Muscle of back (tissue), 11 donors: Measurements from ENCODE around the gene FAM53C. TPM values are rescaled to one million over a fixed set of nuclear protein-coding genes. Genes with fewer than 3 reads are reported as not detected.

Experiments used
- DNase-seq, 3 donors: peaks; one replicate each; pipeline versions ENCODE4 v3.0.0 to v3.0.0-alpha.2; 2013
- polyA plus RNA-seq, 10 donors: library from polyadenylated mRNA; unstranded; fragments of 120-200 nt; gene quantifications; one replicate each; pipeline ENCODE4 v1.2.1, GENCODE V29; 2013; ENCODE audit not compliant: insufficient read length in 10 of 10

FAM53C gene
- polyA plus RNA-seq, 10 donors = 30.0 to 41.0 (median 35.3) TPM

- no peak for DNase-seq
These were observed 11.9 kb downstream of the FAM53C start for GRCh38 chr5:138349852-138350562.

GRCh38 chr5:138350563-138350890, 12.5 kb downstream of the FAM53C start:
- DNase-seq = no peak

GRCh38 chr5:138351056-138351455, 13.0 kb downstream of the FAM53C start:
- DNase-seq = no peak

GRCh38 chr5:138351517-138351916, 13.5 kb downstream of the FAM53C start:
- DNase-seq = no peak

- peak; percentile 85 to 93 (median 92) for DNase-seq
These were observed 14.1 kb downstream of the FAM53C start, which contains the start of gene KDM3B for GRCh38 chr5:138352071-138352721. KDM3B (plus strand) TSS chr5:138352685; CDS start chr5:138352796, 111 bp downstream.

- peak; percentile 55 to 92 (median 76) for DNase-seq
These were observed 14.9 kb downstream of the FAM53C start for GRCh38 chr5:138352722-138353559.

GRCh38 chr5:138353560-138354080, 15.6 kb downstream of the FAM53C start:
- DNase-seq = peak in 1 of 3 donors; percentile 67

- DNase-seq = peak in 1 of 3 donors; percentile 27
These were observed 16.3 kb downstream of the FAM53C start for GRCh38 chr5:138354387-138354786.

- peak in 1 of 3 donors; percentile 55 for DNase-seq
These were observed 16.9 kb downstream of the FAM53C start for GRCh38 chr5:138354926-138355378.

GRCh38 chr5:138359621-138360020, 21.6 kb downstream of the FAM53C start:
- DNase-seq = no peak

GRCh38 chr5:138360941-138361452, 22.9 kb downstream of the FAM53C start:
- no peak for DNase-seq

GRCh38 chr5:138364576-138364975, 26.5 kb downstream of the FAM53C start:
- no peak for DNase-seq

- no peak for DNase-seq
These were observed 28.7 kb downstream of the FAM53C start for GRCh38 chr5:138366632-138367382.

GRCh38 chr5:138369261-138369660, 31.2 kb downstream of the FAM53C start:
- DNase-seq = no peak

- DNase-seq = peak in 1 of 3 donors; percentile 21
These were observed 31.6 kb downstream of the FAM53C start for GRCh38 chr5:138369706-138370105.

- DNase-seq = no peak
These were observed 32.5 kb downstream of the FAM53C start for GRCh38 chr5:138370537-138370936.

GRCh38 chr5:138371454-138371853, 33.4 kb downstream of the FAM53C start:
- DNase-seq = no peak

GRCh38 chr5:138372225-138372624, 34.2 kb downstream of the FAM53C start:
- DNase-seq = no peak

- DNase-seq = no peak
These were observed 34.6 kb downstream of the FAM53C start for GRCh38 chr5:138372653-138373052.

GRCh38 chr5:138382347-138382746, 44.3 kb downstream of the FAM53C start:
- DNase-seq = no peak

- DNase-seq = no peak
These were observed 47.6 kb downstream of the FAM53C start for GRCh38 chr5:138385660-138386059.
